GM12878 (cell line): ENCODE data around the gene MIF. TPM values are rescaled to one million over a fixed set of nuclear protein-coding genes. Genes with fewer than 3 reads are reported as not detected.
A peak's percentile ranks its signal among the peaks of the same experiment; 100 is the strongest.

ENCODE experiments used
- ATAC-seq: fragments of 200-7000 bp; cut with Tn5 transposase; 3 replicates; pipeline ENCODE4 v1.9.1; 2020; ENCODE audit warnings: mild to moderate bottlenecking, moderate library complexity
- BruUV-seq: library from RNA; stranded (reverse); fragments of 400-500 nt; replicated peaks from 2 replicates; lab custom pipeline; 2021; lab: Mats Ljungman, UMichigan
- CTCF ChIA-PET: fragments of 300-600 bp; sonication (Branson Sonifier 250); formaldehyde crosslinking; extraction: SDS; loops from one replicate; lab custom pipeline; 2021; ENCODE audit warnings: inconsistent platforms; lab: Yijun Ruan, JAX
- POLR2A ChIA-PET: fragments of 350-600 bp; formaldehyde crosslinking; extraction: SDS; loops from one replicate; lab custom pipeline; 2021; ENCODE audit warnings: inconsistent platforms; lab: Charles Lee
- RAD21 ChIA-PET: fragments of 300-600 bp; sonication (Branson Sonifier 250); formaldehyde crosslinking; loops from one replicate; lab custom pipeline; 2023; ENCODE audit warnings: antibody characterized with exemption; ENCODE audit not compliant: unreplicated experiment; lab: Charles Lee
- SMC1A ChIA-PET: fragments of 300-600 bp; sonication (Branson Sonifier 250); formaldehyde crosslinking; loops from one replicate; lab custom pipeline; 2023; ENCODE audit not compliant: unreplicated experiment, uncharacterized antibody; lab: Charles Lee
- DNase-seq: peaks from one replicate; pipeline ENCODE4 v3.0.0-alpha.2; 2011; ENCODE audit warnings: low read depth, low spot score
- FAIRE-seq: peaks from 3 replicates; lab custom pipeline; 2011; peaks lifted over from hg19 to GRCh38; lab: Jason Lieb, UNC
- H2AFZ ChIP-seq: 2 replicates; pipeline ENCODE4 v1.6.0; 2011; ENCODE audit warnings: low read depth, low read length, control low read depth; ENCODE audit not compliant: control insufficient read depth
- H3K27ac ChIP-seq: 2 replicates; pipeline ENCODE4 v1.5.1; 2011; ENCODE audit warnings: control low read depth; ENCODE audit not compliant: control insufficient read depth, insufficient read depth
- H3K27me3 ChIP-seq, 2 experiments: replicated peaks in 1 of 2; 2 replicates each; pipeline versions ENCODE4 v1.6.0 to v1.6.1; 2011; ENCODE audit warnings: low read length in 1 of 2; ENCODE audit not compliant: control insufficient read depth in 2 of 2, insufficient read depth in 2 of 2
- H3K36me3 ChIP-seq, 2 experiments: 2 replicates each; pipeline ENCODE4 v1.5.1; 2011; ENCODE audit warnings: low read length in 1 of 2; ENCODE audit not compliant: control insufficient read depth in 2 of 2, insufficient read depth in 2 of 2
- H3K4me1 ChIP-seq: 2 replicates; pipeline ENCODE4 v1.6.1; 2011; ENCODE audit warnings: mild to moderate bottlenecking, low read length, moderate library complexity, mixed read lengths; ENCODE audit not compliant: control insufficient read depth, insufficient read depth
- H3K4me2 ChIP-seq: 2 replicates; pipeline ENCODE4 v1.6.0; 2011; ENCODE audit warnings: control low read depth; ENCODE audit not compliant: control insufficient read depth, insufficient read depth
- H3K4me3 ChIP-seq: fragments of 200-600 bp; sonication (generic); 2 replicates; pipeline ENCODE4 v1.5.1; 2016
- H3K79me2 ChIP-seq: 2 replicates; pipeline ENCODE4 v1.6.0; 2011; ENCODE audit warnings: low read length; ENCODE audit not compliant: control insufficient read depth, insufficient read depth
- H3K9ac ChIP-seq: 2 replicates; pipeline ENCODE4 v1.8.0; 2011; ENCODE audit warnings: low read length, control low read depth, mixed read lengths; ENCODE audit not compliant: control insufficient read depth, insufficient read depth
- H3K9me3 ChIP-seq: replicated peaks from 3 replicates; pipeline ENCODE4 v1.5.1; 2011; ENCODE audit warnings: mild to moderate bottlenecking, low read length; ENCODE audit not compliant: control insufficient read depth, insufficient read depth
- H4K20me1 ChIP-seq: 2 replicates; pipeline ENCODE4 v1.6.0; 2011; ENCODE audit not compliant: control insufficient read depth, insufficient read depth
- BCL3 ChIP-seq: IDR thresholded peaks from 2 replicates; pipeline ENCODE4 v1.6.1; 2011; ENCODE audit warnings: borderline replicate concordance, low read depth, mild to moderate bottlenecking, moderate library complexity, low read length; ENCODE audit not compliant: insufficient read depth, poor library complexity, severe bottlenecking
- BMI1 ChIP-seq: fragments of 450-650 bp; IDR thresholded peaks from 2 replicates; pipeline ENCODE4 v1.6.1; 2016; ENCODE audit warnings: mild to moderate bottlenecking, moderate library complexity, borderline replicate concordance
- ETV6 ChIP-seq, 2 experiments: fragments of 450-650 bp in 1 of 2; IDR thresholded peaks in 1 of 2; conservative IDR thresholded peaks in 1 of 2; 2 replicates each; pipeline ENCODE4 v1.6.1; 2014; ENCODE audit warnings: antibody characterized with exemption in 1 of 2, borderline replicate concordance in 1 of 2, low read depth in 1 of 2, mild to moderate bottlenecking in 1 of 2, moderate library complexity in 1 of 2
- HSF1 ChIP-seq: fragments of 150-350 bp; IDR thresholded peaks from 2 replicates; pipeline ENCODE4 v1.6.1; 2014; ENCODE audit warnings: mild to moderate bottlenecking, low read depth, low read length
- IKZF2 ChIP-seq, 2 experiments: fragments of 450-650 bp; IDR thresholded peaks; 2 replicates each; pipeline ENCODE4 v1.6.1; 2017; ENCODE audit warnings: mild to moderate bottlenecking in 2 of 2, moderate library complexity in 2 of 2
- NR2C2 ChIP-seq: IDR thresholded peaks from 2 replicates; pipeline ENCODE4 v1.6.1; 2011; ENCODE audit warnings: borderline replicate concordance, low read depth; ENCODE audit not compliant: control insufficient read depth, insufficient read length
- ZNF24 ChIP-seq: fragments of 450-650 bp; IDR thresholded peaks from 2 replicates; pipeline ENCODE4 v1.6.1; 2017; ENCODE audit warnings: antibody characterized with exemption, mild to moderate bottlenecking
- ZZZ3 ChIP-seq: IDR thresholded peaks from 2 replicates; pipeline ENCODE4 v1.6.1; 2011; ENCODE audit warnings: low read depth; ENCODE audit not compliant: control insufficient read depth, insufficient read length
- WGBS: methylation state at CpG from one replicate; pipeline ENCODE4 v1.1.6; 2016; ENCODE audit warnings: low lambda C conversion rate; ENCODE audit not compliant: insufficient replicate concordance, insufficient coverage; ENCODE audit errors: missing lambda C conversion rate; 5-methylcytosine and 5-hydroxymethylcytosine counted together
- in situ Hi-C: fragments of 300-500 bp; cut with MboI; formaldehyde crosslinking; loops from 9 replicates; pipeline ENCODE4 v1.14.3; 2018; ENCODE audit warnings: mixed read lengths
- intact Hi-C: fragments of 100-400 bp; cut with micrococcal nuclease; formaldehyde crosslinking; loops from one replicate; pipeline ENCODE4 v1.14.2; 2022; ENCODE audit not compliant: unreplicated experiment
- polyA plus RNA-seq, 11 experiments: library from polyadenylated mRNA; depleted of rRNA in 4 of 11; unstranded in 6 of 11; stranded (reverse) in 5 of 11; fragments of >200 nt; fragmentation: Nextera tagmentation in 4 of 11; fragmentation: Illumina TruSeq in 1 of 11; extraction: Ambion mirVana in 4 of 11; extraction: Trizol in 1 of 11; gene quantifications; 1 replicate in 1 of 11; 2 replicates in 10 of 11; pipeline versions ENCODE4 v1.2.1 to v1.2.3, GENCODE V29; 2011 to 2016; ENCODE audit warnings: inconsistent platforms in 2 of 11, missing spikeins in 2 of 11, low read depth in 1 of 11
- total RNA-seq, 4 experiments: library from RNA; depleted of rRNA in 3 of 4; stranded (reverse); fragments of >200 nt in 3 of 4; fragmentation: Illumina TruSeq in 1 of 4; extraction: Trizol in 1 of 4; gene quantifications; 2 replicates each; pipeline versions ENCODE4 v1.2.1 to v1.2.3, GENCODE V29; 2013 to 2021
- TF ChIP-seq, protein P1 (sequence below): fragments of 150-350 bp; IDR thresholded peaks from 2 replicates; pipeline ENCODE4 v1.6.1; 2016; ENCODE audit warnings: low read depth, low read length

Gene MIF
- total and polyA plus RNA-seq, 10 of the 15 experiments (the other 5 are each of a cell fraction or from before 2014, with no cell fraction given): 37.7 to 2,972 (median 766) TPM

DNA sequence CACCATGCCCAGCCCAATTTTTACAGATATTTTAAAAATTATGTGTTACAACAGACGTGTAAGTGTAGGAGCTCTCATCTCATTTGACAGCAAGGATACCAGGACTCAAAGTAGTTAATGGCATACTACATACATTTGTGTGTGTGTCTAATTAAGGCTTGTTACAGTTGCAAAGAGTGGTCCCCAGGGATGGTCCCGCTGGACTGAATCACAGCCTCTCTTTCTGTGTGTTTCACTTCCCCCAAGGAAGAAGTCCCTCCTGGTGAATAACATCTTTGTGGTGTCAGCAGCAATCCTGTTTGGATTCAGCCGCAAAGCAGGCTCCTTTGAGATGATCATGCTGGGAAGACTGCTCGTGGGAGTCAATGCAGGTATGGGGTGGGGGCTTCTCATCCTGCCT lies 19.3 kb upstream of the MIF start:
- H3K27me3 ChIP-seq: no peaks in the 10 kb centered on the region
- RAD21 ChIA-PET: no interaction called here
- no TSS peak for BruUV-seq
- peaks cover 0 to 3% of the 10 kb centered on the region in 2 experiments; a peak in 2 of 4 replicates for H3K36me3 ChIP-seq
- POLR2A ChIA-PET: interaction anchor here (1.0 kb wide), 1 partner anchor 136 kb away, joined by 6 read pairs; the partner anchor contains the start of gene CABIN1
- no peak overlapping the region for H3K9ac ChIP-seq
- TF ChIP-seq IKZF2 (IDR thresholded peaks at IDR 0.05) (0 out of 4 replicates have a peak, but pooled peaks of 1 of the 2 experiments have one; percentile 9), BMI1 (no peak), ZZZ3 (no peak), ZNF24 (peak; percentile 63; the same call in 1 of the 2 replicates)
- H3K4me2 ChIP-seq: no peak overlapping the region
- H2AFZ ChIP-seq: no peak overlapping the region
- H3K4me1 ChIP-seq: no peaks in the 10 kb centered on the region
- WGBS: 55% methylated on average over 4 of the region's 4 CpGs
- in situ Hi-C loops (no loop called here), intact Hi-C loops (no loop called here)
- no peaks in the 10 kb centered on the region for H3K9me3 ChIP-seq
- DNase-seq: no peak
- no peak overlapping the region for H3K4me3 ChIP-seq
- H3K27ac ChIP-seq: no peak overlapping the region
- no peak for FAIRE-seq
- no peak for ATAC-seq
- CTCF ChIA-PET: no interaction called here
- no peaks in the 10 kb centered on the region for H4K20me1 ChIP-seq
- no peaks in the 10 kb centered on the region for H3K79me2 ChIP-seq
- SMC1A ChIA-PET: no interaction called here

DNA sequence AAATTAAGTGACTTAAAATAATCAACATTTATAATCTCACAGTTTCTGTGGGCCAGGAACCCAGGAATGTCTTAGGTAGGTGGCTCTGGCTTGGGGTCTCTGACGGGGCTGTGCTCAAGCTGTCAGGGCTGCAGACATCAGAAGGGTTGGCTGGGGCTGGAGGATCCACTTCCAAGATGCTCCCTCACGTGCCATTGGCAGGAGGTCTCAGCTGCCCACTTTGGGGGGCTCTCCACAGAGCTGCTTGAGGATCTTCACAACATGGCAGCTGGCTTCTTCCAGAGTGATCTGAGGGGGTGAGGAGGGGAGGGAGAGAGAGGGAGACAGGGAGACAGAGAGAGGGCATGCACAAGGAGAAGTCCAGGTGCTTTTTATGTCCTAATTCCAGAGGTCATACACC lies 18.4 kb upstream of the MIF start:
- H3K9ac ChIP-seq: no peak overlapping the region
- H3K4me1 ChIP-seq: no peaks in the 10 kb centered on the region
- ChIA-PET RAD21 (interaction anchor here (0.6 to 1.0 kb wide), 2 partner anchors 9 to 17 kb away, joined by 3 read pairs; no protein-coding TSS in a partner anchor), POLR2A (no interaction called here), CTCF (interaction anchor here (0.5 to 1.3 kb wide), 2 partner anchors 16 to 18 kb away, joined by 3 to 4 read pairs; partner anchors contain the start of gene MIF), SMC1A (no interaction called here)
- in situ Hi-C loops (no loop called here), intact Hi-C loops (no loop called here)
- no TSS peak for BruUV-seq
- no peaks in the 10 kb centered on the region for H3K79me2 ChIP-seq
- H4K20me1 ChIP-seq: no peaks in the 10 kb centered on the region
- no peak overlapping the region for H2AFZ ChIP-seq
- no peak overlapping the region for H3K4me3 ChIP-seq
- ATAC-seq (no peak), DNase-seq (no peak), FAIRE-seq (no peak)
- no peak overlapping the region for H3K4me2 ChIP-seq
- peaks cover 0 to 3% of the 10 kb centered on the region in 2 experiments; a peak in 2 of 4 replicates for H3K36me3 ChIP-seq
- 50% methylated on average over 2 of the region's 2 CpGs for WGBS
- H3K27ac ChIP-seq: no peak overlapping the region
- no peaks in the 10 kb centered on the region for H3K9me3 ChIP-seq
- H3K27me3 ChIP-seq: no peaks in the 10 kb centered on the region
- TF ChIP-seq ETV6 (conservative IDR thresholded peaks at IDR 0.05 in 1 of 2, IDR thresholded peaks at IDR 0.05 in 1 of 2; ENCODE audit: borderline replicate concordance in 1 of 2, low read depth in 1 of 2): no peak
- no peak for TF ChIP-seq BCL3
- no peak for TF ChIP-seq HSF1
- TF ChIP-seq, protein P1, sequence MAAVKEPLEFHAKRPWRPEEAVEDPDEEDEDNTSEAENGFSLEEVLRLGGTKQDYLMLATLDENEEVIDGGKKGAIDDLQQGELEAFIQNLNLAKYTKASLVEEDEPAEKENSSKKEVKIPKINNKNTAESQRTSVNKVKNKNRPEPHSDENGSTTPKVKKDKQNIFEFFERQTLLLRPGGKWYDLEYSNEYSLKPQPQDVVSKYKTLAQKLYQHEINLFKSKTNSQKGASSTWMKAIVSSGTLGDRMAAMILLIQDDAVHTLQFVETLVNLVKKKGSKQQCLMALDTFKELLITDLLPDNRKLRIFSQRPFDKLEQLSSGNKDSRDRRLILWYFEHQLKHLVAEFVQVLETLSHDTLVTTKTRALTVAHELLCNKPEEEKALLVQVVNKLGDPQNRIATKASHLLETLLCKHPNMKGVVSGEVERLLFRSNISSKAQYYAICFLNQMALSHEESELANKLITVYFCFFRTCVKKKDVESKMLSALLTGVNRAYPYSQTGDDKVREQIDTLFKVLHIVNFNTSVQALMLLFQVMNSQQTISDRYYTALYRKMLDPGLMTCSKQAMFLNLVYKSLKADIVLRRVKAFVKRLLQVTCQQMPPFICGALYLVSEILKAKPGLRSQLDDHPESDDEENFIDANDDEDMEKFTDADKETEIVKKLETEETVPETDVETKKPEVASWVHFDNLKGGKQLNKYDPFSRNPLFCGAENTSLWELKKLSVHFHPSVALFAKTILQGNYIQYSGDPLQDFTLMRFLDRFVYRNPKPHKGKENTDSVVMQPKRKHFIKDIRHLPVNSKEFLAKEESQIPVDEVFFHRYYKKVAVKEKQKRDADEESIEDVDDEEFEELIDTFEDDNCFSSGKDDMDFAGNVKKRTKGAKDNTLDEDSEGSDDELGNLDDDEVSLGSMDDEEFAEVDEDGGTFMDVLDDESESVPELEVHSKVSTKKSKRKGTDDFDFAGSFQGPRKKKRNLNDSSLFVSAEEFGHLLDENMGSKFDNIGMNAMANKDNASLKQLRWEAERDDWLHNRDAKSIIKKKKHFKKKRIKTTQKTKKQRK: no peak
- no peak for TF ChIP-seq NR2C2
